Activated CD4-positive, alpha-beta T cell treated with anti-CD3 and anti-CD28 coated beads for 4 hours (primary cell): ENCODE results near the gene GAMT.
A peak's percentile ranks its signal among the peaks of the same experiment; 100 is the strongest.
"Not testable (repeated sequence)": the region's sequence is repeated elsewhere in the genome, so short reads cannot be mapped to it uniquely, and the experiment has no call there.

Experiments used
- DNase-seq, 2 donors: peaks; one replicate each; pipeline ENCODE4 v3.0.0-alpha.2; 2020

The GAMT gene

GRCh38 chr19:1401138-1401888 lies at the start of gene GAMT:
GAMT (minus strand) TSS chr19:1401542; CDS start chr19:1401476, 66 bp downstream.
- peak; percentile 55 to 63 for DNase-seq

GRCh38 chr19:1449467-1450442 lies 48.4 kb upstream of the GAMT start, which contains the start of gene APC2:
APC2 (plus strand) TSS chr19:1450121; CDS start chr19:1453002, 2,881 bp downstream.
- DNase-seq = no peak

GRCh38 chr19:1447944-1448343 lies 46.6 kb upstream of the GAMT start:
- DNase-seq = no peak

GRCh38 chr19:1447504-1447903 lies 46.2 kb upstream of the GAMT start:
- DNase-seq = no peak

GRCh38 chr19:1446713-1447481 lies 45.6 kb upstream of the GAMT start:
- no peak for DNase-seq

- DNase-seq = no peak
Measured at GRCh38 chr19:1445932-1446712, 44.8 kb upstream of the GAMT start.

- peak; percentile 69 to 74 for DNase-seq
Measured at GRCh38 chr19:1445185-1445931, 44.0 kb upstream of the GAMT start.

- DNase-seq = no peak
Measured at GRCh38 chr19:1441677-1442438, 40.5 kb upstream of the GAMT start.

GRCh38 chr19:1441022-1441426 lies 39.7 kb upstream of the GAMT start:
- no peak for DNase-seq

- DNase-seq = no peak
Measured at GRCh38 chr19:1440418-1440801, 39.1 kb upstream of the GAMT start.

- not testable (repeated sequence) for DNase-seq
Measured at GRCh38 chr19:1439525-1440417, 38.4 kb upstream of the GAMT start.

GRCh38 chr19:1438933-1439354 lies 37.6 kb upstream of the GAMT start:
- DNase-seq = no peak

GRCh38 chr19:1438035-1438932 lies 36.9 kb upstream of the GAMT start, which contains the start of gene RPS15:
RPS15 (plus strand) TSS chr19:1438396; CDS start chr19:1438426, 30 bp downstream.
- DNase-seq = peak; percentile 94 to 97

- no peak for DNase-seq
Measured at GRCh38 chr19:1437609-1438008, 36.3 kb upstream of the GAMT start.

- DNase-seq = no peak
Measured at GRCh38 chr19:1435378-1435989, 34.1 kb upstream of the GAMT start.

- no peak for DNase-seq
Measured at GRCh38 chr19:1434577-1435060, 33.3 kb upstream of the GAMT start.

GRCh38 chr19:1434040-1434366 lies 32.7 kb upstream of the GAMT start:
- no peak for DNase-seq
